Common myeloid progenitor, CD34-positive (primary cell): ENCODE measurements around the gene RAP1GAP2.

Experiments used
- CTCF ChIA-PET: fragments of 350-600 bp; sonication (Branson Sonifier 250); formaldehyde crosslinking; loops from one replicate; lab custom pipeline; 2021; ENCODE audit warnings: antibody characterized with exemption; lab: Charles Lee
- POLR2A ChIA-PET: fragments of 350-600 bp; sonication (Branson Sonifier 250); formaldehyde crosslinking; loops from one replicate; lab custom pipeline; 2021; ENCODE audit warnings: antibody characterized with exemption; lab: Charles Lee
- DNase-seq, 3 donors: peaks; one replicate each; pipeline versions ENCODE4 v3.0.0 to v3.0.0-alpha.2; 2013
- H3K27ac ChIP-seq, 2 experiments: 1 replicate in 1 of 2; 2 replicates in 1 of 2; pipeline ENCODE4 v1.7.0; 2013; ENCODE audit warnings: inconsistent platforms in 2 of 2, low read length in 2 of 2, mild to moderate bottlenecking in 2 of 2, low read depth in 1 of 2, moderate library complexity in 1 of 2; ENCODE audit not compliant: severe bottlenecking in 2 of 2, insufficient read depth in 1 of 2, poor library complexity in 1 of 2
- H3K27me3 ChIP-seq, 5 experiments: replicated peaks in 2 of 5; 1 replicate in 3 of 5; 2 replicates in 2 of 5; pipeline versions ENCODE4 v1.6.1 to v1.7.0; 2013; ENCODE audit warnings: low read length in 4 of 5, mild to moderate bottlenecking in 2 of 5, moderate library complexity in 2 of 5, inconsistent platforms in 1 of 5; ENCODE audit not compliant: insufficient read depth in 5 of 5, control insufficient read depth in 4 of 5
- H3K36me3 ChIP-seq, 4 experiments: 1 replicate in 2 of 4; 2 replicates in 2 of 4; pipeline versions ENCODE4 v1.6.1 to v1.7.0; 2013; ENCODE audit warnings: low read length in 3 of 4, control low read depth in 1 of 4, mild to moderate bottlenecking in 1 of 4; ENCODE audit not compliant: control insufficient read depth in 4 of 4, insufficient read depth in 4 of 4
- H3K4me1 ChIP-seq, 4 experiments: 1 replicate in 3 of 4; 2 replicates in 1 of 4; pipeline versions ENCODE4 v1.6.1 to v1.7.1; 2013; ENCODE audit warnings: low read length in 3 of 4, mild to moderate bottlenecking in 3 of 4, control low read depth in 1 of 4, inconsistent platforms in 1 of 4, moderate library complexity in 1 of 4; ENCODE audit not compliant: control insufficient read depth in 4 of 4, insufficient read depth in 4 of 4; ENCODE audit errors: control extremely low read depth in 1 of 4
- H3K4me3 ChIP-seq, 7 experiments: 1 replicate in 4 of 7; 2 replicates in 3 of 7; pipeline versions ENCODE4 v1.5.1 to v1.7.0; 2013; ENCODE audit warnings: mild to moderate bottlenecking in 7 of 7, low read length in 6 of 7, moderate library complexity in 6 of 7, inconsistent platforms in 2 of 7, low read depth in 2 of 7, control low read depth in 1 of 7; ENCODE audit not compliant: insufficient read depth in 4 of 7, control insufficient read depth in 1 of 7; ENCODE audit errors: extremely low read depth in 1 of 7
- H3K9me3 ChIP-seq, 5 experiments: 1 replicate in 4 of 5; 2 replicates in 1 of 5; pipeline versions ENCODE4 v1.6.1 to v1.7.1; 2013; ENCODE audit warnings: low read length in 4 of 5, mild to moderate bottlenecking in 2 of 5, inconsistent platforms in 1 of 5, low read depth in 1 of 5, moderate library complexity in 1 of 5; ENCODE audit not compliant: control insufficient read depth in 4 of 5, insufficient read depth in 2 of 5; ENCODE audit errors: control extremely low read depth in 1 of 5
- WGBS: methylation state at CpG from one replicate; pipeline ENCODE4 v1.1.5; 2013; ENCODE audit not compliant: insufficient coverage; 5-methylcytosine and 5-hydroxymethylcytosine counted together

The RAP1GAP2 gene

GRCh38 chr17:2905696-2906501 is 109.7 kb downstream of the RAP1GAP2 start:
- Histone ChIP-seq H3K36me3 (peaks cover 0 to 22% (median 4%) of the 10 kb centered on the region in 4 experiments), H3K27me3 (no peaks in the 10 kb centered on the region), H3K4me3 (peak overlapping the region in 3 of 7 experiments; percentile 23 to 58 (median 40)), H3K9me3 (peaks cover 0 to 3% (median 0%) of the 10 kb centered on the region in 5 experiments), H3K27ac (peak overlapping the region; percentile 43 to 62), H3K4me1 (peaks cover 0 to 48% (median 39%) of the 10 kb centered on the region in 4 experiments)
- 7% methylated on average over 13 of the region's 15 CpGs for WGBS
- ChIA-PET POLR2A (interaction anchor here (0.6 kb wide), 1 partner anchor 325 kb away, joined by 4 read pairs; no protein-coding TSS in a partner anchor), CTCF (interaction anchor here (1.2 to 2.4 kb wide), 2 partner anchors 25 to 27 kb away, joined by 3 to 8 read pairs; no protein-coding TSS in a partner anchor)
- DNase-seq, result peak; percentile 16 to 71 (median 53)

- DNase-seq, result peak in 2 of 3 donors; percentile 47 to 48
- CTCF ChIA-PET, result interaction anchor here (1.2 to 2.4 kb wide), 2 partner anchors 24 to 60 kb away, joined by 7 to 8 read pairs; no protein-coding TSS in a partner anchor
- WGBS, result 96% methylated on average over 5 of the region's 6 CpGs
These were observed 110.7 kb downstream of the RAP1GAP2 start for GRCh38 chr17:2906901-2907300.

DNA sequence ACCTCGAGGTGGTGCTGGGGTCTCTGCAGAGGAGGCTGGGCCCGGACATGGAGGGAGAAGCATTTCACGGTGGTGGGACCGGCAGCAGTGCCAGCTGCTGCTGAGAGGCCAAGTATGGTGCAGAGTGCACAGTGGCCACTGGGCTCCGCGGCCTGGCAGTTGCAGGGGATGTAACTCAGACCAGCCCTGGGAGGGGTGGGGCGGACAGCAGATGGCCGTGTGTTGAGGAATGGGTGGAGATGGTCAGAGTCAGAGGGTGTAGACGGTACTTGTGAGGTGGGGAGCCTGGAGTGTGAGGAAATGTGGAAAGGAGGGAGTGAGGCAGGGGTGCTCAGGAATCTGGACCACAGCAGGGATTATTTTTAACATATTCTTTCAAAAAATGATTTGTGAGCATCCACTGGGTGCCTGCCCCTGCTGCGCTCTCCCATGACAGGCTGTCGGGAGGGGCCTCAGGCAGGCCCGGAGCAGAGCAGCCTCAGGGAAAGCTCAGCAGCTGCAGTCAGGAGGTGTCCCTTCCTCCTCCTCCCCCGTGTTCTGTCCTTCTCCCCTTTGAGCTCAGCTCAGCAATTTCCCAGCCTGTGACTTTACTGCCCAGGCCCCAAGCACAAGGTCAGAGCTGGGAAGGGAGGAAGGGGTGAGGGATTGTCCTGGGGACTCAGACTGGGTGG is 113.1 kb downstream of the RAP1GAP2 start:
- CTCF ChIA-PET, result interaction anchor here (1.9 kb wide), 1 partner anchor 21 kb away, joined by 5 read pairs; no protein-coding TSS in a partner anchor
- Histone ChIP-seq H3K4me1 (peaks cover 0 to 32% (median 30%) of the 10 kb centered on the region in 4 experiments), H3K27ac (no peak overlapping the region), H3K4me3 (no peak overlapping the region), H3K36me3 (peaks cover 0 to 29% (median 8%) of the 10 kb centered on the region in 4 experiments), H3K9me3 (peaks cover 0 to 3% (median 0%) of the 10 kb centered on the region in 5 experiments), H3K27me3 (no peaks in the 10 kb centered on the region)
- no peak for DNase-seq
- POLR2A ChIA-PET, result interaction anchor here (0.5 kb wide), 1 partner anchor 1887 kb away, joined by 3 read pairs; no protein-coding TSS in a partner anchor
- 88% methylated on average over 11 of the region's 13 CpGs for WGBS

More at GRCh38 chr17:2906901-2907300, 110.7 kb downstream of the RAP1GAP2 start:
- no peak overlapping the region for H3K27ac ChIP-seq
- H3K4me1 ChIP-seq, result peaks cover 0 to 48% (median 39%) of the 10 kb centered on the region in 4 experiments
- H3K27me3 ChIP-seq, result no peaks in the 10 kb centered on the region
- H3K36me3 ChIP-seq, result peaks cover 0 to 25% (median 4%) of the 10 kb centered on the region in 4 experiments
- H3K4me3 ChIP-seq, result no peak overlapping the region
- POLR2A ChIA-PET, result interaction anchor here (0.6 kb wide), 1 partner anchor 722 kb away, joined by 4 read pairs; no protein-coding TSS in a partner anchor
- peaks cover 0 to 3% (median 0%) of the 10 kb centered on the region in 5 experiments for H3K9me3 ChIP-seq

DNA sequence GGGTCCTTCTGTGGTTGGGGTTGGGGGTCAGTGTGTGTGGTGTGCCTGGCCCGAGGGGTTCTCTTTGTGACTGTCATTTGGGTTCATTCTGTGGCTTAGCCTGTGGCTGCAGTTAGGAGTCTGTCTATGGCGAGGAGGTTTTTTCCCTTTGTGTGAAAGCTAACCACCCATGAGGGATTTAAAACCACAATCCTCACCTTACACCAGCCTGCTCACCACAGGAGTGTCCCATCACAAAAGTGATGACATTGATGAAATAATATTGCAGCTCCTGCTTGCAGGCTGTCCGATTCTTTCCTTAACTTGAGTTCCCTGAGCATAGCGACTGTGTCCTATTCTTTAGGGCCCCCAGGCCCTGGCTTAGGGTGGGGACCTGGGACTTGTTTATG is 113.6 kb downstream of the RAP1GAP2 start:
- ChIA-PET CTCF (no interaction called here), POLR2A (no interaction called here)
- H3K27me3 ChIP-seq, result no peaks in the 10 kb centered on the region
- WGBS, result 100% methylated on average over 2 of the region's 4 CpGs
- H3K36me3 ChIP-seq, result peaks cover 0 to 29% (median 8%) of the 10 kb centered on the region in 4 experiments
- no peak overlapping the region for H3K4me3 ChIP-seq
- no peak overlapping the region for H3K27ac ChIP-seq
- peaks cover 0 to 27% (median 25%) of the 10 kb centered on the region in 4 experiments for H3K4me1 ChIP-seq
- DNase-seq, result no peak
- peaks cover 0 to 3% (median 0%) of the 10 kb centered on the region in 5 experiments for H3K9me3 ChIP-seq

DNA sequence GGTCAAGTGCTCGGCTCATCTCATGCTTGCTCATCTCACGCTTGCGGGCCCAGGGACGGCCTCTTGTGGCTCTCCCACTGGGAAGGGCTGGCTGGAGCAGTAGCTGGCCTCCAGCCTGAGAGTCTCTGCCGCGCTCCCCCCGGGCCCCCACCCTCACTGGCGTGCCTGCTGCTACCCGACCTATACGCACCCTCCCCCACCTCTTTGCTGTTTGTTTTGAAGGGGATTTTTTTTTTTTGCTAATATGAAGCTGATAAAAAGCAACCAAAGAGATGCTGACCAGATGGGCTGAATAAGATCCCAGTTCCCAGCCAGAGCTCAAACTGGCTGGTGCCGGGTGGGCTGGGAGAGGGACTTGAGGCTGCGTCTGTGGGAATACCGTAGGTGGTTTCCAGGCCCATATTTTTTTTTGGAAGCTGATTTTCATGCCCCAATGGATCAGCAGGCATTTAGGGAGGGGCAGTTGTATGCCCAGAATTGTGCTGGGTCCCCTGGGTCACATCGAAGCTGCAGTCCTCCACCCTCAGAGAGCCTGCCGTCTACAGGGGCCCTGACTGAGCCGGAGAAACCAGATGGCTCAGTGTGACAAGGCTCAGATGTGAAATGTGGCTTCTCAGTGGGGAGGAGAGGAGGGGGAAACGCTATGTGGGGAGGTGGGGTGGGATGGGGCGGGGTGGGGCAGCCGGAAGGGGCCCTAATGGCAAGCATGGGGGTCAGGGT is 115.0 kb downstream of the RAP1GAP2 start:
- no peak for DNase-seq
- Histone ChIP-seq H3K36me3 (peaks cover under 1 to 29% (median 8%) of the 10 kb centered on the region in 4 experiments), H3K27ac (no peak overlapping the region), H3K9me3 (peaks cover 0 to 3% (median 0%) of the 10 kb centered on the region in 5 experiments), H3K27me3 (no peaks in the 10 kb centered on the region), H3K4me1 (peaks cover 0 to 14% (median 12%) of the 10 kb centered on the region in 4 experiments), H3K4me3 (no peak overlapping the region)
- 89% methylated on average over 10 of the region's 19 CpGs for WGBS
- ChIA-PET CTCF (interaction anchor here (1.4 kb wide), 1 partner anchor 84 kb away, joined by 3 read pairs; no protein-coding TSS in a partner anchor), POLR2A (no interaction called here)

- ChIA-PET POLR2A (no interaction called here), CTCF (interaction anchor here (1.4 kb wide), 1 partner anchor 84 kb away, joined by 3 read pairs; no protein-coding TSS in a partner anchor)
- Histone ChIP-seq H3K36me3 (peaks cover 4 to 30% (median 11%) of the 10 kb centered on the region in 4 experiments), H3K27ac (no peak overlapping the region), H3K4me1 (peaks cover 0 to 10% (median 7%) of the 10 kb centered on the region in 4 experiments), H3K9me3 (peaks cover 0 to 3% (median 0%) of the 10 kb centered on the region in 5 experiments), H3K4me3 (no peak overlapping the region), H3K27me3 (no peaks in the 10 kb centered on the region)
- no peak for DNase-seq
- WGBS, result 90% methylated on average over 9 of the region's 10 CpGs
These were observed 115.5 kb downstream of the RAP1GAP2 start for GRCh38 chr17:2911755-2912111.
